ENCODE data around the gene HYAL3.

Gene HYAL3

DNA sequence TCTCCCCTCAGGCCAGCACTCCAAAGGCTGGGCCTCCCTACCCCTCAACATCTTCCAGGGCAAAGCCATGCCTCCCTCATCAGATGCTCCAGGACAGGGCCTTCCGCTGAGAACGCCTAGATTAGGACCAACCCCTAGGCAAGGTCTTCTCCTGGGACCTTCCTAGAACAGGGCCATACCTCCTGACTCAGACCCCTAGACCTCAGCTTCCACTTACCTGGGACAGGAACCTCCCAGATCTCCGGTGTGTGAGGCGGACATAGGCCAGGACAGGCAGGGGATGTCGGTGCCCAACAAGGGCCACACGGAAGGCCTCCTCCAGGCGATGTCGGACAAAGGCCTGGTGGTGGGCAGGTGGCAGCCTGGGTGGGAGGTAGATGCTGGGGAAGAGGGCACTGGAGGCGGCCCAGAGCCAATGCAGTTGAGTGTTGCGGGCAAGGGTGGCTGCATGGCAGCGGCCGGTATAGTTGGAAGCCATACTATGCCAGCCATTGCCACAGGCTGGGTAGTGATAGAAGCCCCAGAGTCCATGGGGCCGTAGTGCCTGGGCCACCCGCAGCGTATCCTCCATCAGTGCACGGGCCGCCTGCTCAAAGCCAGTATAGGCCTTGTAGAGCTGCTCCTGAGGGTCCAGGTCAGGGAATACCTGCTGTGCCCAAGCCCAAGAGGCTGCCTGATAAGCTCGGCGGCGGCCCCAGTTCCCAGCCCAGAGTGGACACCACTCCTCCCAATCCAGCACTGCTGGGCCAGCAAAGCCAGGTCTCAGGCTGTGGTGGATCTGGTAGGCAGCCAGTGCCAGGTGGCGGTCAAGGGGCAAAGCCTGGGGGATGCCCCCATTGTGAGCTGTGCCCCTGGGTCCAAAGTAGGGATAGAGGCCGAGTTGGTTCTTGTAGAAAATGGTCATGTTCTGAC, 4.5 kb downstream of the HYAL3 start:
- 94% methylated on average over 22 of the region's 22 CpGs for WGBS

GRCh38 chr3:50294089-50294488, 5.1 kb downstream of the HYAL3 start:
- Histone ChIP-seq H3K4me3 (ENCODE audit: low read length) (no peak overlapping the region), H3K27me3 (ENCODE audit: insufficient read depth, low read length) (no peaks in the 10 kb centered on the region), H3K36me3 (ENCODE audit: insufficient read depth, low read length) (peaks cover 16% of the 10 kb centered on the region), H3K9ac (ENCODE audit: low read depth, low read length) (no peak overlapping the region), H3K9me3 (ENCODE audit: insufficient read depth, low read depth, low read length) (no peaks in the 10 kb centered on the region), H3K27ac (ENCODE audit: low read depth, low read length) (no peak overlapping the region), H3K4me1 (ENCODE audit: insufficient read depth, low read length) (no peaks in the 10 kb centered on the region; the same call in 1 of the 2 replicates)
- WGBS = 86% methylated on average over 4 of the region's 4 CpGs

More for the DNA sequence above, 4.5 kb downstream of the HYAL3 start:
- H3K9ac ChIP-seq (ENCODE audit: low read depth, low read length) = no peak overlapping the region
- H3K27me3 ChIP-seq (ENCODE audit: insufficient read depth, low read length) = no peaks in the 10 kb centered on the region
- no peak overlapping the region for H3K27ac ChIP-seq (ENCODE audit: low read depth, low read length)
- H3K9me3 ChIP-seq (ENCODE audit: insufficient read depth, low read depth, low read length) = no peaks in the 10 kb centered on the region
- H3K4me3 ChIP-seq (ENCODE audit: low read length) = no peak overlapping the region
- peaks cover 1% of the 10 kb centered on the region; the same call in 1 of the 2 replicates for H3K4me1 ChIP-seq (ENCODE audit: insufficient read depth, low read length)
- peaks cover 10% of the 10 kb centered on the region for H3K36me3 ChIP-seq (ENCODE audit: insufficient read depth, low read length)

- Histone ChIP-seq H3K4me3 (ENCODE audit: low read length) (peak overlapping the region; percentile 97), H3K9ac (ENCODE audit: low read depth, low read length) (peak overlapping the region; percentile 52), H3K9me3 (ENCODE audit: insufficient read depth, low read depth, low read length) (no peaks in the 10 kb centered on the region), H3K36me3 (ENCODE audit: insufficient read depth, low read length) (peaks cover 25% of the 10 kb centered on the region), H3K4me1 (ENCODE audit: insufficient read depth, low read length) (no peaks in the 10 kb centered on the region; the same call in 1 of the 2 replicates), H3K27me3 (ENCODE audit: insufficient read depth, low read length) (no peaks in the 10 kb centered on the region), H3K27ac (ENCODE audit: low read depth, low read length) (no peak overlapping the region)
- WGBS = 92% methylated on average over 12 of the region's 12 CpGs
These were observed 6.0 kb downstream of the HYAL3 start for GRCh38 chr3:50293079-50293801.

DNA sequence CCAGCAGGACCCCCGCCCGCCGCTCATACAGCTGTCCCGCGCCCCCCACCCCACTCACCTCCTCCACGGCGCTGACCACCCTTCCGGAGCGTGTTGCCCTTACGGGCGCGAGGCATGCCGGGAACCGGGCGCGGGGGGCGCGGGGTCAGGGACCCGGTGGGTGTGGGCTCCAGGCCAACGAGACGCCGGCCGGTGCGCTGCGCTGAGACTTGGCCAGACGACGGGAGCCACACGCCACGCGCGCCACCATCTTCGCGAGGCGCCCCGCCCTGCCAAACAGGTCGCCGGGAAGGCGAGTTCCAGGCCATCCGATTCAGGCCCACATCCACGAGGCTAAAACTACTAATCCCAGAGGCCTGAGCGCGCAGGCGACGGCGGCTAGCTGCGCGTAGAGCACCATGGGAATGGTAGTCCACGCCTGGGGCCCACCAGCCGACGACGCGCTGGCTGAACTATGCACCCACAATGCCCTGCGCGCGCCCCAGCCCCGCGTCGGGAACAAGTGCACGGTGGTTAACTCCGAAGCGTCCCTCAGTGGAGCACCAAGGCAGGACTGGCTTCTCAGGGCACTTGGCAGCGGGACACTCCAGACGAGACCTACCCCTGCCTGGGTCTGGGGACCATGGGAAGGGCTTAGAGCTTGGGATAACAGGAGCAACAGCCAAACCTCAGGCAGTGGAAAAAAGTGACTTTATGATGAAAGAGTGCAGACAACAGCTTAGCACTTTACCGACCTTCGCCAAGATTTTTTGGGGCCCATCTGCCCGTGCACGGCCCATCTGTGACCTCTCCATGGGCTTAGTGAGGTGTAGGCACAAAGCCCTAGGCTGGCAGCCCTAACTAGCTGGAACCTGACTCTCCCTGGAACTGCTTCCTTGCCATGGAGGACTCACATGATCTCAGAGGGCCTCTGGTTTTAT, 6.8 kb downstream of the HYAL3 start, which contains the start of gene IFRD2:
Gene IFRD2 (minus strand): TSS at position 271 of the 920 bp plus-strand sequence. CDS start 155 bp downstream, at position 116.
- H3K9me3 ChIP-seq (ENCODE audit: insufficient read depth, low read depth, low read length) = no peaks in the 10 kb centered on the region
- peaks cover 33% of the 10 kb centered on the region for H3K36me3 ChIP-seq (ENCODE audit: insufficient read depth, low read length)
- no peaks in the 10 kb centered on the region for H3K27me3 ChIP-seq (ENCODE audit: insufficient read depth, low read length)
- H3K9ac ChIP-seq (ENCODE audit: low read depth, low read length) = peak within 1 kb of the TSS; percentile 93
- 4% methylated on average over 67 of the region's 67 CpGs for WGBS
- H3K4me1 ChIP-seq (ENCODE audit: insufficient read depth, low read length) = no peaks in the 10 kb centered on the region
- peak within 1 kb of the TSS; percentile 97 for H3K4me3 ChIP-seq (ENCODE audit: low read length)
- peak within 1 kb of the TSS; percentile 58 for H3K27ac ChIP-seq (ENCODE audit: low read depth, low read length)

GRCh38 chr3:50290161-50290641, 9.0 kb downstream of the HYAL3 start:
- 95% methylated on average over 16 of the region's 16 CpGs for WGBS
- Histone ChIP-seq H3K27ac (ENCODE audit: low read depth, low read length) (no peak overlapping the region), H3K4me3 (ENCODE audit: low read length) (no peak overlapping the region), H3K9me3 (ENCODE audit: insufficient read depth, low read depth, low read length) (no peaks in the 10 kb centered on the region), H3K36me3 (ENCODE audit: insufficient read depth, low read length) (peaks cover 45% of the 10 kb centered on the region), H3K27me3 (ENCODE audit: insufficient read depth, low read length) (no peaks in the 10 kb centered on the region), H3K4me1 (ENCODE audit: insufficient read depth, low read length) (no peaks in the 10 kb centered on the region), H3K9ac (ENCODE audit: low read depth, low read length) (no peak overlapping the region)

- Histone ChIP-seq H3K4me3 (ENCODE audit: low read length) (no peak overlapping the region), H3K36me3 (ENCODE audit: insufficient read depth, low read length) (peaks cover 45% of the 10 kb centered on the region), H3K27ac (ENCODE audit: low read depth, low read length) (no peak overlapping the region), H3K9ac (ENCODE audit: low read depth, low read length) (no peak overlapping the region), H3K9me3 (ENCODE audit: insufficient read depth, low read depth, low read length) (no peaks in the 10 kb centered on the region), H3K27me3 (ENCODE audit: insufficient read depth, low read length) (no peaks in the 10 kb centered on the region), H3K4me1 (ENCODE audit: insufficient read depth, low read length) (no peaks in the 10 kb centered on the region)
- 97% methylated on average over 6 of the region's 6 CpGs for WGBS
These were observed 10.1 kb downstream of the HYAL3 start for GRCh38 chr3:50289130-50289529.

DNA sequence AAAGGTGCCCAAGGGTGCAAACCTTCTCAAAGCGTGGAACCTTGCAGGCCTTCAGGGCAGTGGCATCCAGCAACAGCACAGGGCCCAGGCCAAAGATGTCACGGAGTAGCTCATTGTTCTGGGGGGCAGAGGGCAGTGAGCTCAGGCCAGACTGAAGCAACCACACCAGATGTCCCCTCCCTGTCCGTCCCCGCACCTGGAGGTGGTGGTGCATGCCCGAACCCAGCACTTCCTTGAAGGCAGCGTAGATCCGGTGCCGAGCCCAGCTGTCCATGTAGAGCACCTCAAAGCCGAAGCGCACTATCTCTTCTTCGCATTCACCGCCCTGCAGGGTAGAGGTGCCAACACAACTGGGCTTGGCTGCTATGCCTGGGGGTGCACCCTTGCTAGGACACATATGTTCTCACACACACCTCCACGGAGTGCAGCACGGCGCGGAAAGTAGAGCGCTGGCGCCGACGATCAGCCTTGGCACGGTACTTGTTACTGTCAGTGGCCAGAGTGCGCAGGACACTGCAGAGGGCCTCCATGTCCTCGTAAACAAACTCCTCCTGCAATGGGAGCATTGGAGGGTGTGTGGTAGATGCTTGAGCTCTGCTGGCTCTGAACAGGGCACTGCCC, 10.7 kb downstream of the HYAL3 start:
- Histone ChIP-seq H3K27me3 (ENCODE audit: insufficient read depth, low read length) (no peaks in the 10 kb centered on the region), H3K36me3 (ENCODE audit: insufficient read depth, low read length) (peaks cover 45% of the 10 kb centered on the region), H3K4me1 (ENCODE audit: insufficient read depth, low read length) (no peaks in the 10 kb centered on the region), H3K27ac (ENCODE audit: low read depth, low read length) (no peak overlapping the region), H3K9ac (ENCODE audit: low read depth, low read length) (no peak overlapping the region), H3K4me3 (ENCODE audit: low read length) (no peak overlapping the region), H3K9me3 (ENCODE audit: insufficient read depth, low read depth, low read length) (no peaks in the 10 kb centered on the region)
- WGBS = 97% methylated on average over 23 of the region's 23 CpGs

DNA sequence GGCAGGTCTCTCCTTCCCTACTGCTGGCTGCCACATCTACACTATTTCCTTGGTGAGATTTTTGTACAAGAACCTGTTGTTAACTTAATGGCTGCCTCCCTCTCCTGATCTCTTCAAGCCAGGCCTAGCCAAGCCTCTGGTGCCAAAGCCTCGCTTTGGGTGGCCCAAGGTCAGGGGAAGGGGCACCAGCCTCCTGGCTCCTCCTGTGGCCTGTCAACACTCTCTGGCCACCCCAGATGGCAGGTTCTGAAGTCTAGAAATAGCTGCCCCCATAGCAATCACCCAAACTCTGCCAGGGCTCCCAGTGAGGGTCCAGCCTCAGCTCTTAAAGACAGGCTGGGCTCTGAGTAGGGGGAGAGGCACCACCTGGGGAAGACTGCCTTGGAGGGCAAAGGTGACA, 11.9 kb downstream of the HYAL3 start:
- Histone ChIP-seq H3K9ac (ENCODE audit: low read depth, low read length) (no peak overlapping the region), H3K9me3 (ENCODE audit: insufficient read depth, low read depth, low read length) (no peaks in the 10 kb centered on the region), H3K4me3 (ENCODE audit: low read length) (no peak overlapping the region), H3K27me3 (ENCODE audit: insufficient read depth, low read length) (no peaks in the 10 kb centered on the region), H3K4me1 (ENCODE audit: insufficient read depth, low read length) (no peaks in the 10 kb centered on the region), H3K36me3 (ENCODE audit: insufficient read depth, low read length) (peaks cover 45% of the 10 kb centered on the region), H3K27ac (ENCODE audit: low read depth, low read length) (no peak overlapping the region)
- WGBS = 94% methylated on average over 1 of the region's 1 CpG

- WGBS = 93% methylated on average over 27 of the region's 28 CpGs
- no peak overlapping the region for H3K27ac ChIP-seq (ENCODE audit: low read depth, low read length)
- H3K9ac ChIP-seq (ENCODE audit: low read depth, low read length) = no peak overlapping the region
- peaks cover 45% of the 10 kb centered on the region for H3K36me3 ChIP-seq (ENCODE audit: insufficient read depth, low read length)
- no peaks in the 10 kb centered on the region for H3K4me1 ChIP-seq (ENCODE audit: insufficient read depth, low read length)
- no peak overlapping the region for H3K4me3 ChIP-seq (ENCODE audit: low read length)
- no peaks in the 10 kb centered on the region for H3K9me3 ChIP-seq (ENCODE audit: insufficient read depth, low read depth, low read length)
- no peaks in the 10 kb centered on the region for H3K27me3 ChIP-seq (ENCODE audit: insufficient read depth, low read length)
These were observed 12.6 kb downstream of the HYAL3 start for GRCh38 chr3:50286322-50287227.

Measured in HUES64 (cell line).